GM10266 (cell line): ENCODE data around the gene WWC2.
"Not testable (repeated sequence)": the region's sequence is repeated elsewhere in the genome, so short reads cannot be mapped to it uniquely, and the experiment has no call there.

Experiments used
- DNase-seq: peaks from one replicate; pipeline ENCODE4 v3.0.0; 2012; ENCODE audit errors: extremely low spot score
- CTCF ChIP-seq: IDR thresholded peaks from 2 replicates; pipeline ENCODE4 v1.5.1; 2012; ENCODE audit warnings: mild to moderate bottlenecking, low read depth; ENCODE audit not compliant: control insufficient read depth, insufficient read depth; ENCODE audit errors: missing control alignments

Gene WWC2

DNA sequence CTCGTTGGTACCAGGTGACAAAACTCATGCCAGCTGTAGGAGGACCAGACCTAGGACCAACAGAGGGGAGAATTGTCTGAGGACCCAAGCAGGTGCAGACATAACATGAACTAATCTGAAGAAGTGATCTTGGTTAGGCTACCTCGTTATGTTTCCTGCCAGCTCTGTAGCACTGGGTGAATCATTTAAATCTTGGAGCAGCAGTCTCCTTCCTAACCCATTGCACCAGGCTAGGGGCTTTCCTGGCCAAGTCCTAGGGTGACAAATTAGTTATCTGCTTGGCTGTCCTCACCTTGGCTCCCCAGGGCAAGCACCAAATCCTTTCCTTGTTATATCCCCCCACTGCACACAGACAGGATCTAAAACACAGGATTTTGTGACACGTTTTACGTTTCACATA lies 87.8 kb downstream of the WWC2 start:
- no peak for TF ChIP-seq CTCF
- DNase-seq: no peak

DNA sequence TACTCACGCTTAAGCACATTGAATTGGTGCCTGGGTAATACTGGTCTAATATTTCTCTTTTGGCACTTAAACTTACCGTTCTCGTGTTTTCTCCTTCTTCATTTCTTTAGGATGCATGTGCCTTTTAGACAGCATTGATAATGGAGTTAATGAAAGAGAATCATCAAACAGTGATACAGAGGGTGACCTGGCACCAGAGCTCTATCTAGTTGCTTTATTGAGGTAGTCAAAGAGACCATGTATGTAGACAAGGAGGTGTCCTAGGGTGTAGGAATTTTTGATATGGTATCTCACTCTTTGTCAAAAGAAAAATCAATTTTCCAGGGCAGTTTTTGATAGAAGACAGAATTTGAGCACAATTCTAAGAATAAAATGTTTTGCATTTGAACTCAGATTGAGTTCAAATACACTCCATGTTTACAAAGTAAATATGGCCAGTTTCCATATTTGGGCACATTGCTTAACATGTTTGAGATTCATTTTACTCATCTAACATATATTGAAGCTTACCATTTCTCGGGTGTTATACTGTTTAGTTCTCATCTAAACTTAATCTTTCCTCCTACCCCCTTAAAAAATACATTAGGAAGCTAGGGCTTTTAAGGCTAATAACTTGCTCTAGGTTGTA lies 92.0 kb downstream of the WWC2 start:
- DNase-seq: no peak
- no peak for TF ChIP-seq CTCF

DNA sequence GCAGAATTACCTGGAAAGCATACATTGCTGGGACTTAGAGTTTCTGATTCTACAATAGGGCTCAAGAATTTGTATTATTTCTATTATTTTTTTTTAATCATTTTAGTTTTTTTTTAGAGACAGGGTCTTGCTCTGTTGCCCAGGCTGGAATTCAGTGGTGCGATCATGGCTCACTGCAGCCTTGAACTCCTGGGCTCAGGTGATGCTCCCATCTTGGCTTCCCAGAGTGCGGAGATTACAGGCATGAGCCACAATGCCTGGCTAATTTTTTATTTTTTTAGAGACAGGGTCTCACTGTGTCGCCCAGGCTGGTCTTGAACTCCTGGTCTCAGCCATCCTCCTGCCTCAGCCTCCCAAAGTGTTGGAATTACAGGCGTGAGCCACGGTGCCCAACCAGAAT lies 92.6 kb downstream of the WWC2 start:
- TF ChIP-seq CTCF: no peak
- DNase-seq: no peak

GRCh38 chr4:183192571-183192970 lies 93.5 kb downstream of the WWC2 start:
- TF ChIP-seq CTCF: no peak
- DNase-seq: no peak

DNA sequence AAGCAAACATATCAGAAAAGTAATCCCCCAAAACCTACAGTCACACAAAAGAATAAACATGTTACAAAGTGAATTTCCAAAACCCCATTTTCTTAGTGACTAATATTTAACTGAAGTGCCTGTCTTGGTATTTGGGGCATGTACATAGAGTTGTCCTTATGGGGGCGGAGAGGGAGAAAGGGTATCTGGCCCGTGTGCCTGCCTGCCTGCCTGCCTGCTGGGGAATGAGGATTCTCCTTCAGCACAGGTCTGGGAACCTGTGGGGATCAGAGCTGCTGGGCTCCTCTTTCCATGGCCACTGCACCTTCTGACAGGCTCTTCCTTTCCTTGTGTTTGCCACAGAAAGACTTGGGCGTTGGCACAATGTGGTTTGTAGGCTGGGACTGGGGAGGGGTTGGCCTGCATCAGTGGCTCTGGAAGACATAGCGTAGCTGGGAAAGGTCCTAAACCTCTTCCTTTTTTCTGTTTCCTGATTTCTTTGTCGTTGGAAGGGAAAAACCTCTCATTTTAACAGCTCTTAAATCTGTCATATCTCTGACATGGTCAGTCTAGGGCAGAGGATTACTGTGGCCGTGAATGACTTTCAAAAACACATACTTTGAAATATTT lies 94.8 kb downstream of the WWC2 start:
- not testable (repeated sequence) for DNase-seq

- DNase-seq: no peak
- no peak for TF ChIP-seq CTCF
Measured at GRCh38 chr4:183195534-183195933, 96.5 kb downstream of the WWC2 start.

- TF ChIP-seq CTCF: no peak
- no peak for DNase-seq
Measured at GRCh38 chr4:183197140-183197539, 98.1 kb downstream of the WWC2 start.

DNA sequence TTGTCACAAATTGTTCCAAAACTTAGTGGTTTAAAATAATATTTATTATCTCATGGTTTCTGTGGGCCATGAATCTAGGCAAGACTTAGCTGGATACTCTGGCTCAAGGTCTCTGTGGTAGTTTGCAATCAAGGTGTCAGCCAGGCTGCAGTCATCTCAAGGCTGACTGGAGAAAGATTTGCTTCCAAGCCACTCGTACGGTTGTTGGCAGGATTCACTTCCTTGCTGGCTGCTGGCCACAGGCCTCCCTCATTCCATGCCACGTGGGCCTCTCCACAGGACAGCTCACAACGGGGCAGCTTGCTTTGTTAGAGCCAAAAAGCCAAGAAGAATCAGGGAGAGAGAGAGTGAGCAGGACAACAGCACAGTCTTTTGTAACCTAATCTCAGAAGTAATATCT lies 101.4 kb downstream of the WWC2 start:
- no peak for TF ChIP-seq CTCF
- no peak for DNase-seq
